RPMI8226 (cell line): ENCODE measurements around the gene TTC39A.

Experiments
- DNase-seq: peaks from one replicate; pipeline ENCODE4 v3.0.0-alpha.2; 2015

The TTC39A gene

GRCh38 chr1:51296383-51297357 lies 33.7 kb downstream of the TTC39A start:
- DNase-seq: peak; percentile 83

DNA sequence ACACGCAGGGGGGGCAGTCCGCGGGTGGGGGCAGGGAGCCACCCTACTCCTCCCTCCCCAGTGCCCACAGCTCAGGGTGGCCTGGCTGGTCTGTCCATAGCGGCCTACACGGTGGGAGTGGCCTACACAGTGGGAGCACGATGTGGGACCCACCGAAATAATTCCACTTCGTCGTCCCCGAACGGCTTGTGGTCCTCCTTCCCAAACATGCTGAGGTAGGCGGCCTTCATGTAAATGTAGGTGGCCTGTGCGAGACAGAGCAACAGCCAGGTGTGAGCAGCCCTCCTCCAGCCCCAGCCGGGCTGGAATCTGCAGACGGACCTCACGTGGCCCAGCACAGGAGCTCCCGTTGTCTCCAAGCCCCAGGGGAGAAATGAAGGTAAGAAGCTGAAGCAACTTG lies 34.4 kb downstream of the TTC39A start:
- no peak for DNase-seq

GRCh38 chr1:51294566-51295184 lies 35.7 kb downstream of the TTC39A start:
- no peak for DNase-seq

DNA sequence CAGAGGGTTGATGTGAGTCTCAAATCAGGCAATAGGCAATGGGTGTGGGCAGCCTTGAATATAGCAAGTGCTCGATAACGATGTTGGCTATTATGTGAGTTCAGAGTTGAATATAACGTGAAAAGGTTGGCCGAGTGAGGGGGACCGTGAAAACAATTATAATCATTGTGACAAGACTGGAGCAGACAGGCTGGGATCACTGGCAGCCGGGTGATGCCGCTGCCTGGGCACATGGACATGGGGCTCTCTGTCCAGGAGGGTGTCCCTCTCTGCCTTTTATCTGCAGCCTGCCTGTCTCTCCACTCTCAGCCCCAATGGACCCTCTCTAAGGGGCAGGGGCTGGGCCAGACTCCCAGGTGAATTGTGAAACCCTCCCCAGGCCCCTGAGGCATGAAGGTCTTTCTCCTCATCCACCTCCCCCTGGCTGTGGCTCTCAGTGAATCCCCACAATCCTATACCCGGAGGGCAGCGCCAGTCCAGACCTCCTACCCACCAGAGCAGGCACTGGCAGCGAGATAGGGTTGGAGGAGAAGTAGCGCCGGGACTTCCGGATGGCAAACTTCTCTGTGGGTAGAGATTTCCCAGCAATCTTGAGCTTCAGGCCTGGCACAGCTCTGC lies 36.4 kb downstream of the TTC39A start:
- DNase-seq: no peak

DNA sequence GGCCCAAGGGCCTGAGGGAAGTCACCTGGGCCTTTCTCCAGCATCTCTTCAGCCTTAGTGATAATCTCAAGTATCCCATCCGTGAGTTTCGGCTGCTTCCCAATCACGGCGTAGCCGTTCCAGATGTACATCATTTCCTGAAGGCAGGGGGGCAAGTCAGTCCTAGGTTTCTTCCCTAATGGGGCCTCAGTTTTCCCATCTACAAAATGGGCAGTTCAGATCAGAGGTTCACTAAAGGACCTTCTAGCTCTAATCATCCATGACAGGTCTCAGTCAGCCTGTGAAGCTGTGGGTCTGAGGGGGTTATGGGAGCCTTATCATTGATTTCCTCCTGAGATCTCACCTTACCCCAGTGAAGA lies 39.9 kb downstream of the TTC39A start:
- no peak for DNase-seq

DNA sequence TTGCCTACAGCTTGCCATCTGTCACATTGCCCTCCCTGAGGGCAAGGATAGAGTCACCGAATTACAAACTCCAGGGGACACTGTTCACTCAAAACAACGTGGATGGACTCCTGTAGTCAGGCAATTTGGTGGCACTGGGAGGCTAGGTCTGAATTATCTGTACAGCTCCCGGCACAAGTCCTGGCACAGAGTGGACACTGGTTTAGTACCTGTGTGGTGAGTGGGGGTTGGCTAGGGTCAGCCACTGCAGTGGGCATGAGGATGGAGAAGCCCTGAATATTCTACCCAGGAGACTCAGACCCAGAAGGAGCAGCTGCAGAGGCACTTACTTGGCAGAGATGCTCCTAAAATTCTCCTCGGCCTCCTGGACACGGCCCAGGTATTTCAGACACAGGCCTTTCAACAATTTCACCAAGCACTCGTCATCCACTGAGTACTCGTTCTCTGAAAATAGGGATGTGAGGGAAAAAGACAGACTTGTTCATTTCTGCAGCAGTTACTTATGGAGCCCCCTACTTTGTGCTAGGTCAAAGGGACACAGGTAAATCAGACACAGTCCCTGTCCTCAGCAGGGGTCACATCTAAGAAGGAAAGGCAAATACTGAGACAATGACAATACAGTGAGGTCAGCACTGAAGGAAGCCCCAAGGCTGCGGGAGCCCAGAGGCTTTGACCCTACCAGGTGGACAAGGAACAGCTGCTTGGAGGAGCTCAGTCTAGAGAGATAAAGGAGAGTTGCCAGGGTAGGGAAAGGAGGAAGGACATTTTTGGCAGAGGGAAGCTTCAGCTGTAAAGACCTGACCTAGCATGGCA lies 40.5 kb downstream of the TTC39A start:
- no peak for DNase-seq

DNA sequence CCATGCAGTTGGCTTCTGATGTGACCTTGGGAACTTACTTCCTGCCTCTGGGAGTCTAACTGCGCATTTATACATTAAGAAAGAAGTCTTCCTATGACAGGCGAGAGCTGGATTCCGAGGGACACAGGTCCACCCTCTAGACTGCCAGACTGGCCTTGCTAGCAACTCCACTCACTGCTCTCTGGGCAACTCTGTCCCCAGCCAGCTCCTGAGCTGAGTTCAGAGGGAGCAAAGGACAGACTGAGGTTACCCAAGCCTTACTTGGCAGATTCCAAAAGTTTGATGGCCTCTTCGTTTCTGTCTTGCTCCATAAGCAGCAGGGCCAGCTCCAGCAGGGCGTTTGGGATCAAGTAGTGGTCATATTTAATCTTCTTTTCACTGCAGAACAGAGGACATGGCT lies 41.8 kb downstream of the TTC39A start:
- no peak for DNase-seq

GRCh38 chr1:51287966-51288365 lies 42.4 kb downstream of the TTC39A start:
- no peak for DNase-seq

DNA sequence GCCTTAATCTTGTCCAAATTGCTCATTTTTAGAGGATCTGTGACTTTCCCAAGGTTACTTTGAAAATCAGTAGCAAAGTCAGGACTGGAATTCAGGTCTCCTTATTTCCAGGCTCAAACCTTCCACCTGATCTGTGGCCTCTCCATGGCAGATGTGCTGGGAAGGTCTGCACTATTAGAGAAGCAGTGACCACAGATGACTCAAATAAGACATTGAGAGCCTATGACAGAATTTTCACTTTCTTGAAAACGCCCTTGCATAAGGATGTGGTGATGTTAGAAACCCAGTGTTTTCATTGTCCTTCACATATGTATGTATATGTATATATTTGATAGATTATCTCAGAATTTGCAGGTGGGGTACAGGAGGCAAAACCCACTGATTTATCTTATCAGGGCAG lies 45.3 kb downstream of the TTC39A start:
- DNase-seq: no peak

DNA sequence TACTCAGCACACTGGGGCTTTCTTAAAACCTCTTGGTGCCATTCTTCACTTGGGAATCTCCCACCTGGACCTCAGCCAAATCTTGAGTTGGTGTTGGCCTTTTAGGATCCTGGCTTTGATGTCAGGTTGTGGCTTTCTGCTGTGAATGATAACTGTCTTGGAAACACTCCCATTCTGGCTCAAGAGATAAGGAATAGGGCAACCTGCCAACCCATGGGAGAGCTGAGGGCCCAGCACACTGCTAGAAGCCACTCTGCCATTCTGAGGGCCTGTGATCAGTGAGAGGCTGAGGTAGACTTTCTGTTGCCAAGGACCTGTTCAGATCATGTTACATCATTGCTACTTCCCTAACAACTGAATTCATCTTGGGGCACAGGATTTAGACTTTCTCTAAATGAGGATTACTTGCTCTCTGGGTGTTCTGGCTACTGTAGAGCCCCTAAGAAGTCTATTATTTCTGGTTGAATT lies 45.8 kb downstream of the TTC39A start:
- no peak for DNase-seq

DNA sequence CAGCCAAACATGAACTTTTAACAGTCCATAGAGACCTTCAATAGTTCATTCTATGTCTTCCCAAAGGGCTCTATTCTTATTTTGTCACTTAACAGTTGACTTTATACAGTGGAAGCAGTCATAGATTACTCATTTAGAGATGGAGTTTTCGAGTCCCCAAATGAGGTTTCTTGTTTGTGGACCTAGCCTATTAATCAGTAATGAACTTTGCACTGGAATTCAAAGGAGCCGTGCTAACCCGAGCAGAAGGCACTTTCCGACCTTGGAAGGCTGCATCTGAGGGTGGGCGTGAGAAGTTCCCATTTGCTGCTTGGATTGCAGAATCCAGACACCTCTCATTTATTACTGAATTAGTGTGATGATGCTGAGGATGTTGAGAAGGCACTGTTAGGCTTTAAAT lies 46.4 kb downstream of the TTC39A start:
- no peak for DNase-seq

- no peak for DNase-seq
These were observed 47.8 kb downstream of the TTC39A start for GRCh38 chr1:51282605-51283004.

GRCh38 chr1:51281807-51282206 lies 48.6 kb downstream of the TTC39A start:
- DNase-seq: no peak

DNA sequence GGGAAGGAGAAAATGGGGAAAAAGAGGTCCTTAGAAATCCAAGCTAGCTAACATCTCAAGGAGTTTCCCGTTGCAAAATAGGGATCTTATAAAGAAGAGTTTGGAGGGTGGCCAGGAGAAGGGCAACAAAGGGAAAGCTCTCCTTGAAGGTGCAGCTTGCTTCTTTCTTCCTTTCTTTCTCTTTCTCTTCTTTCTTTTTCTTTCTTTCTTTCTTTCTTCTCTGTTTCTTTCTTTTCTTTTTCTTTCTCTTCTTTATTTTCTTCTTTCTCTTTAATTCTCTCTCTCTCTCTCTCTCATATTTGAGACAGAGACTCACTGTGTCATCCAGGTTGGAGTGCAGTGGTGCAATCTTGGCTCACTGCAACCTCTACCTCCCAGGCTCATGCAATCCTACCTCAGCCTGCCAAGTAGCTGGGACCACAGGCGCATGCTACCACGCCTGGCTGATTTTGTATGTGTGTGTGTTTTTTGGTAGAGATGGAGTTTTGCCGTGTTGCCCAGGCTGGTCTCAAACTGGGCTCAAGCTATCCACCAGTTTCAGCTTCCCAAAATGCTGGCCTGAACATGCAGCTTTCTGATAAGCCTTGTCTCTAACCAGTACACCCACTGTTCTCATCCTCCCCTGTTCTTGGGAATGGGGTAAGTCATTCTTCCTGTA lies 49.9 kb downstream of the TTC39A start:
- DNase-seq: no peak

DNA sequence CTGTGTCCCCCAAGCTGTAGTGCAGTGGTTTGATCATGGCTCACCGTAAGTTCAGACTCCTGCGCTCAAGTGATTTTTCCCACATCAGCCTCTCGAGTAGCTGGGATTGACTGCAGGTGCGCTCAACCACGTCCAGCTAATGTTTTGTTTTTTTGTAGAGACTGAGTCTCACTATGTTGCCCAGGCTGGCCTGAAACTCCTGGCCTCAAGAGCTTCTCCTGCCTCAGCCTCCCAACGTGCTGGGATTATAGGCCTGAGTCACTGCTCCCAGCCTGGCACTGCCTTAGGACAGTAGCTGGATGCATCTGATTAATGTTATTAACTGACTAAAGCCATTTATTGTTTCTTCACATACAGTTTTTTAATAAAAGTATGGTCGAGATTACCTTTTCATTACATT lies 54.1 kb downstream of the TTC39A start:
- no peak for DNase-seq

- no peak for DNase-seq
These were observed 55.7 kb downstream of the TTC39A start for GRCh38 chr1:51274676-51275075.

DNA sequence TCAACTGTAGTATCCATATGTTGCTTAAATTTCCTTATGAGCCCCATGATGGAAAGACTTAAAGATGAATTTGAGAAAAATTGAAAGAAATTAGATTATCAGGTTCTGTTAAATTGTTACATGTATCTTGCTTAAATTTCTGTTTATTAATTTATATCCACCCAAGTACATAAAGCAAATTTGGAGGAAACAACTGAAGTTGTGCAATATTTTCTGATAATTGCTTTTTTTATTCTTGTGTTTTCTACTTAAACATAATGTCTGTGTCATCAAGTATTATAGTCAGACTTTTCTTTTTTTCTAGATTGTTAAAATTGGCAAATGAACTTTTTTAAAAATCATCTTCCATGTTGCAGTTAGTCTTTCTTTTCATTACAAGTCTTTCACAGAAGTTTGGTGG lies 57.4 kb downstream of the TTC39A start:
- no peak for DNase-seq

DNA sequence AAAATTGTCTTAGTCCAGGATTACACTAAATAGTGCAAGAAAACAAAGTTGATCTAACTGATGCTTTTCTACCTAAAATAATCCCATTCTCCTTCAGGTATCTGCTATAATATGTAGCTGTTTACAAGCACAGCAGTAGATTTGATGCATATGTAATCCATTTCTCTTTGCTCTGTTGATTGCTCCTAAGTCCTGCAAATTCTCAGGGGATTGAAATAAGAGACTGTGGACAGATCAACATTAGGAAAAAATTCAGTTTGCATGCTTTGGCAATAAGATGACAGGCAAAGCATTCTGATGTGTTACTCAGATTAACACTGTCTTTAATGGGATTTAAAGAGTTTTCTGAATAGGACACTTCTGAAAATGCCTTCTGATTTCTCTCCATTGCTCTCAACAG lies 59.6 kb downstream of the TTC39A start:
- no peak for DNase-seq

- DNase-seq: no peak
These were observed 61.7 kb downstream of the TTC39A start for GRCh38 chr1:51268634-51269033.

DNA sequence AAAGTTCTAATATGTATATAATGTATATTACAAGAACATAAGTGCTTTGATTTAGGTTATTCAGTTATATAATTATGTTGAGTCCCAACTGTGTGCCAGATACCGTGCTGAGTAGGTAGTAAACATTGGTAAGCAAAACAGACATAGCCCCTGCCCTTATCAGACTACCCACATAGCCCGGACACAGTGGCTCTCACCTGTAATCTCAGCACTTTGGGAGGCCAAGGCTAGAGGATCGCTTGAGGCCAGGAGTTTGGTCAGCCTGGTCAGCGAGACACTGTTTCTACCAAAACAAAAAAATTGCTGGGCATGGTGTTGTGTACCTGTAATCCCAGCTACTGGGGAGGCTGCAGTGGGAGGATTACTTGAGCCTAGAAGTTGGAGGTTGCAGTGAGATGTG lies 63.6 kb downstream of the TTC39A start:
- DNase-seq: no peak

DNA sequence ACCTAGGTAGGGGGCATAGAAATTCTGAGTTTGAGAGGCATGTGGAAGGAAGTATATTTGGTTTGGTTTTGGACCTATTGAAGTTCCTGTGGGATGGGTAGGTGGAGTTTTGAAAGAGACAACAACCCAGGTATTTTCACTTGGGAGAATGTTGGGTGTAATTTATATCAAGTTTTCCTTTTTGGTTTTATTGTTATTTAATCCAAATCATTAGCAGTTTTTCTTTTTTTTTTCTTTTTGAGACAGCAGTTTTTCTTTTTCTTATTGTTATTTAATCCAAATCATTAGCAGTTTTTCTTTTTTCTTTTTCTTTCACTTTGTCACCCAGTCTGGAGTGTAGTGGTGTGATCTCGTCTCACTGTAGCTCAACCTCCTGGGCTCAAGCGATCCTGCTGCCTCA lies 64.2 kb downstream of the TTC39A start:
- DNase-seq: no peak

- DNase-seq: no peak
These were observed 64.7 kb downstream of the TTC39A start for GRCh38 chr1:51265618-51266017.

DNA sequence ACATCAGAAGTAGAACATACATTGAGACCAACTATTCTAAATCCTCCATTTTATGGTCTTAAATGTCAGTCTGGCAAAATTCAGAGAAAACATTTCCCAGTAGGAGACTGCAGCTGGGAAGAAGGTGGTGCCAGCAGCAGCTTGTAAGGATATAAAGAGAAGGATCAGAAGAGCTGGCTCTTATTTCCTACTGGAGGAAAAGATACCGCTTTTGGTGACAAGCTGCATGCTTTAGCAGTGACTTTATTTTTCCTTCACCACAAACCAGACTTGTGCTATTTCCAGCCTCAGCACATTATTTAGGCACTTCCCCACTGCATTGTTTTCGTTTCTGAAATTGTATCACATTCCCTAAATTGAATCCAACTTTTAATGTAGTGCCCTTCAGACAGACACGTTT lies 65.9 kb downstream of the TTC39A start:
- no peak for DNase-seq
